HG03558 (cell line): ENCODE measurements around the gene ZNF729.
"Not testable (repeated sequence)": the region's sequence is repeated elsewhere in the genome, so short reads cannot be mapped to it uniquely, and the experiment has no call there.

Experiments used
- ATAC-seq: cut with Tn5 transposase; IDR thresholded peaks from one replicate; pipeline ENCODE4 v1.9.1; 2021; ENCODE audit warnings: moderate number of reproducible peaks; ENCODE audit not compliant: unreplicated experiment; ENCODE audit errors: extremely low read depth

ZNF729 gene

GRCh38 chr19:22286151-22286810 is at the start of gene ZNF729:
Gene ZNF729, plus strand, starts transcription at chr19:22286441. Its CDS starts 85 bp downstream, at chr19:22286526.
- ATAC-seq = no peak

- no peak for ATAC-seq
Observed at GRCh38 chr19:22256856-22257255, 29.4 kb upstream of the ZNF729 start.

- ATAC-seq = no peak
Observed at GRCh38 chr19:22257381-22257780, 28.9 kb upstream of the ZNF729 start.

GRCh38 chr19:22257916-22258315 is 28.3 kb upstream of the ZNF729 start:
- ATAC-seq = no peak

GRCh38 chr19:22260499-22260898 is 25.7 kb upstream of the ZNF729 start:
- no peak for ATAC-seq

GRCh38 chr19:22261596-22261995 is 24.6 kb upstream of the ZNF729 start:
- ATAC-seq = no peak

GRCh38 chr19:22263121-22263520 is 23.1 kb upstream of the ZNF729 start:
- ATAC-seq = no peak

GRCh38 chr19:22321554-22321953 is 35.3 kb downstream of the ZNF729 start:
- not testable (repeated sequence) for ATAC-seq

- no peak for ATAC-seq
Observed at GRCh38 chr19:22326219-22326618, 40.0 kb downstream of the ZNF729 start.

GRCh38 chr19:22327321-22327720 is 41.1 kb downstream of the ZNF729 start:
- no peak for ATAC-seq

- no peak for ATAC-seq
Observed at GRCh38 chr19:22331521-22331920, 45.3 kb downstream of the ZNF729 start.

GRCh38 chr19:22332924-22333323 is 46.7 kb downstream of the ZNF729 start:
- ATAC-seq = no peak

- no peak for ATAC-seq
Observed at GRCh38 chr19:22335716-22336115, 49.5 kb downstream of the ZNF729 start.

- ATAC-seq = no peak
Observed at GRCh38 chr19:22354665-22355064, 68.4 kb downstream of the ZNF729 start.
